ENCODE data around the gene DOCK11.
"Not testable (repeated sequence)": the region's sequence is repeated elsewhere in the genome, so short reads cannot be mapped to it uniquely, and the experiment has no call there.

The DOCK11 gene

GRCh38 chrX:118688935-118689334, 193.3 kb downstream of the DOCK11 start:
- Histone ChIP-seq H3K4me3 (ENCODE audit: low read depth, low read length) (no peak overlapping the region), H3K27ac (ENCODE audit: low read depth, low read length) (no peak overlapping the region), H3K79me2 (ENCODE audit: control insufficient read depth, insufficient read depth, low read length, unreplicated experiment) (no peaks in the 10 kb centered on the region), H3K36me3 (ENCODE audit: insufficient read depth, low read length) (no peaks in the 10 kb centered on the region), H3K4me1 (ENCODE audit: control insufficient read depth, insufficient read depth, low read length, unreplicated experiment) (no peaks in the 10 kb centered on the region), H3K27me3 (ENCODE audit: insufficient read depth, low read length) (no peaks in the 10 kb centered on the region), H2AFZ (ENCODE audit: low read length, unreplicated experiment) (no peak overlapping the region)

- Histone ChIP-seq H3K79me2 (ENCODE audit: control insufficient read depth, insufficient read depth, low read length, unreplicated experiment) (no peaks in the 10 kb centered on the region), H3K27ac (ENCODE audit: low read depth, low read length) (no peak overlapping the region), H2AFZ (ENCODE audit: low read length, unreplicated experiment) (no peak overlapping the region), H3K27me3 (ENCODE audit: insufficient read depth, low read length) (no peaks in the 10 kb centered on the region), H3K36me3 (ENCODE audit: insufficient read depth, low read length) (no peaks in the 10 kb centered on the region), H3K4me3 (ENCODE audit: low read depth, low read length) (no peak overlapping the region), H3K4me1 (ENCODE audit: control insufficient read depth, insufficient read depth, low read length, unreplicated experiment) (peaks cover 4% of the 10 kb centered on the region)
These were observed 198.2 kb downstream of the DOCK11 start for GRCh38 chrX:118693843-118694242.

- Histone ChIP-seq H3K4me3 (ENCODE audit: low read depth, low read length) (no peak overlapping the region), H3K36me3 (ENCODE audit: insufficient read depth, low read length) (no peaks in the 10 kb centered on the region), H3K27me3 (ENCODE audit: insufficient read depth, low read length) (no peaks in the 10 kb centered on the region), H2AFZ (ENCODE audit: low read length, unreplicated experiment) (no peak overlapping the region), H3K79me2 (ENCODE audit: control insufficient read depth, insufficient read depth, low read length, unreplicated experiment) (no peaks in the 10 kb centered on the region), H3K4me1 (ENCODE audit: control insufficient read depth, insufficient read depth, low read length, unreplicated experiment) (peaks cover 4% of the 10 kb centered on the region), H3K27ac (ENCODE audit: low read depth, low read length) (no peak overlapping the region)
These were observed 199.0 kb downstream of the DOCK11 start for GRCh38 chrX:118694638-118695037.

DNA sequence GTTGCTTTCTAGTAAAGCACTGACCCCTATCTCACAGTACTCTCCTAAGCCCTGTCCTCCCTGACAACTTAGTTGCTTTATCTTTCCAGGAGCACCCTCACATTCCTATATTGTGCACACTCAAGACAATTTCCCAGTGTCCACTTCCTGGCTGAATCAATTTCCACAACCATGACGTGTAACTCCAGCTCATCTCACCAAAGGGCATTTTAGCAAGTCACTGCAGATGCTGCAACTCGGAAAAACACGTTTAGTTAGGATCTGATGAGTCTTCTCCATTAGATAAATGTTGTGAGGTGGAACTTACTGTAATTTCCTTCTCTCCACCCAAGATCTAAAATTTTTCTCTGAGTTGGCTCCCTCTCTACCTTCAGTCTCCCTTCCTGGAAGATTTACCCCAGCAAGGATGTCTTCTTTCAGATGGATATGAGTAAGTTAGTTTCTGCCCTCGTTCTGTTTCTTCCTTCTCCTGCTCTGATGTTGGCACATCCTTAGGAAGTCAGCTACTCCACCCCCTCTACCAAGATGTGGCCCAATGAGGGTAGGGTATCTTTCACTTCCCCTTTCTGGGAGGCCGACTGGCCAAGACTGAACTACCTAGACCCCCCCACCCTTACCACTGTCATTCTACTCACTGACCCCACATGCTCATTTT, 203.0 kb downstream of the DOCK11 start:
- Histone ChIP-seq H3K27me3 (ENCODE audit: insufficient read depth, low read length) (no peaks in the 10 kb centered on the region), H3K79me2 (ENCODE audit: control insufficient read depth, insufficient read depth, low read length, unreplicated experiment) (no peaks in the 10 kb centered on the region), H3K4me1 (ENCODE audit: control insufficient read depth, insufficient read depth, low read length, unreplicated experiment) (peaks cover 4% of the 10 kb centered on the region), H3K27ac (ENCODE audit: low read depth, low read length) (no peak overlapping the region), H3K4me3 (ENCODE audit: low read depth, low read length) (no peak overlapping the region), H3K36me3 (ENCODE audit: insufficient read depth, low read length) (no peaks in the 10 kb centered on the region), H2AFZ (ENCODE audit: low read length, unreplicated experiment) (no peak overlapping the region)

DNA sequence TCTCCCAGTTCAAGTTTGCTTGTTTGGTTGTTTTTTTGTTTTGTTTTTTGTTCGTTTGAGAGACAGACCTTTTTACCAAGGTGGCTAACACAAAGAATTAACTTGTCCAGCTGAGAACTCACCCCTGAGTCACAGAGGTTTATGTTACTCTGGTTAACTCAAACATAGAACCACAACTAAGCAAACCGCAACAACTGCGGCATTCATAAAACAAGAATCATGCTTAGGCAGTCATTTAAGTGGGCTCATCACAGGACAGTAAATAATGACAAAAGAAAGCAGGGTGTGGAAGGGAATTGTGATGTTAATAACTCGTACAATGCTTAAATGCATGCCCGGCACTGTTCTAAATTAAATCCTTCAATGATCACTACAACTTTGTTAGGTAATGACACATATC, 207.1 kb downstream of the DOCK11 start:
- no peak overlapping the region for H3K4me3 ChIP-seq (ENCODE audit: low read depth, low read length)
- H3K27ac ChIP-seq (ENCODE audit: low read depth, low read length), result no peak overlapping the region
- H3K4me1 ChIP-seq (ENCODE audit: control insufficient read depth, insufficient read depth, low read length, unreplicated experiment), result no peaks in the 10 kb centered on the region
- H3K36me3 ChIP-seq (ENCODE audit: insufficient read depth, low read length), result no peaks in the 10 kb centered on the region
- H3K79me2 ChIP-seq (ENCODE audit: control insufficient read depth, insufficient read depth, low read length, unreplicated experiment), result no peaks in the 10 kb centered on the region
- no peaks in the 10 kb centered on the region for H3K27me3 ChIP-seq (ENCODE audit: insufficient read depth, low read length)
- no peak overlapping the region for H2AFZ ChIP-seq (ENCODE audit: low read length, unreplicated experiment)

DNA sequence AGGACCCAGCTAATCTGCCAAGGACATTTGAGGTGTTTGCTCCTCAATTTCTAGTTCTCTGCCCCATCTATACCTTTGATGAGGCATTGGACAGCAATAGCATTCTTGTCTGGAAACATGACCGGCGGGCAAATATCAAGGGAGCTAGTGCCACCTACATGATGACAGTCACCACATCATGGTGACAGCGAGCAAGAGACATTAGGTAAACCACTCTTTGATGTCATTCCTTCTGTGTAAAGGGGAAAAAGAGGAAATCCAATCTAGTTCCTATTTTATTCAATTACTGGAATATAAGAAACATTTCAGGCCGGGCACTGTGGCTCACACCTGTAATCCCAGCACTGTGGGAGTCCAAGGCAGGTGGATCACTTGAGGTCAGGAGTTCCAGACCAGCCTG, 211.1 kb downstream of the DOCK11 start:
- no peaks in the 10 kb centered on the region for H3K36me3 ChIP-seq (ENCODE audit: insufficient read depth, low read length)
- H3K4me1 ChIP-seq (ENCODE audit: control insufficient read depth, insufficient read depth, low read length, unreplicated experiment), result no peaks in the 10 kb centered on the region
- no peaks in the 10 kb centered on the region for H3K27me3 ChIP-seq (ENCODE audit: insufficient read depth, low read length)
- no peak overlapping the region for H3K27ac ChIP-seq (ENCODE audit: low read depth, low read length)
- no peak overlapping the region for H2AFZ ChIP-seq (ENCODE audit: low read length, unreplicated experiment)
- H3K79me2 ChIP-seq (ENCODE audit: control insufficient read depth, insufficient read depth, low read length, unreplicated experiment), result no peaks in the 10 kb centered on the region
- H3K4me3 ChIP-seq (ENCODE audit: low read depth, low read length), result no peak overlapping the region

GRCh38 chrX:118714521-118714920, 218.9 kb downstream of the DOCK11 start:
- Histone ChIP-seq H2AFZ (ENCODE audit: low read length, unreplicated experiment) (no peak overlapping the region), H3K79me2 (ENCODE audit: control insufficient read depth, insufficient read depth, low read length, unreplicated experiment) (no peaks in the 10 kb centered on the region), H3K4me1 (ENCODE audit: control insufficient read depth, insufficient read depth, low read length, unreplicated experiment) (no peaks in the 10 kb centered on the region), H3K4me3 (ENCODE audit: low read depth, low read length) (no peak overlapping the region), H3K27ac (ENCODE audit: low read depth, low read length) (no peak overlapping the region), H3K36me3 (ENCODE audit: insufficient read depth, low read length) (no peaks in the 10 kb centered on the region), H3K27me3 (ENCODE audit: insufficient read depth, low read length) (no peaks in the 10 kb centered on the region)

DNA sequence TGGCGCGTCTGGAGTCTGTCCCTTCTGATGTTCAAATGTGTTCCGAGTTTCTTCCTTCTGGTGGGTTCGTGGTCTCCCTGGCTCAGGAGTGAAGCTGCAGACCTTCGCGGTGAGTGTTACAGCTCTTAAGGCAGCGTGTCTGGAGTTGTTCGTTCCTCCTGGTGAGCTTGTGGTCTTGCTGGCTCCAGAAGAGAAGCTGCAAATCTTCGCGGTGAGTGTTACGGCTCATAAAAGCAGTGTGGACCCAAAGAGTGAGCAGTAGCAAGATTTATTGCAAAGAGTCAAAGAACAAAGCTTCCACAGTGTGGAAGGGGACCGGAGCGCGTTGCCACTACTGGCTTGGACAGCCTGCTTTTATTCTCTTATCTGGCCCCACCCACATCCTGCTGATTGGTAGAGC, 220.3 kb downstream of the DOCK11 start:
- not testable (repeated sequence) for H3K36me3 ChIP-seq (ENCODE audit: insufficient read depth, low read length); H3K4me1 ChIP-seq (ENCODE audit: control insufficient read depth, insufficient read depth, low read length, unreplicated experiment); H3K27ac ChIP-seq (ENCODE audit: low read depth, low read length); H2AFZ ChIP-seq (ENCODE audit: low read length, unreplicated experiment); H3K79me2 ChIP-seq (ENCODE audit: control insufficient read depth, insufficient read depth, low read length, unreplicated experiment); H3K27me3 ChIP-seq (ENCODE audit: insufficient read depth, low read length); H3K4me3 ChIP-seq (ENCODE audit: low read depth, low read length)

- H2AFZ ChIP-seq (ENCODE audit: low read length, unreplicated experiment); H3K27me3 ChIP-seq (ENCODE audit: insufficient read depth, low read length); H3K4me1 ChIP-seq (ENCODE audit: control insufficient read depth, insufficient read depth, low read length, unreplicated experiment); H3K27ac ChIP-seq (ENCODE audit: low read depth, low read length); H3K4me3 ChIP-seq (ENCODE audit: low read depth, low read length); H3K79me2 ChIP-seq (ENCODE audit: control insufficient read depth, insufficient read depth, low read length, unreplicated experiment); H3K36me3 ChIP-seq (ENCODE audit: insufficient read depth, low read length): not testable (repeated sequence)
These were observed 221.2 kb downstream of the DOCK11 start for GRCh38 chrX:118716833-118717232.

GRCh38 chrX:118717678-118718391, 222.2 kb downstream of the DOCK11 start:
- no peak overlapping the region for H2AFZ ChIP-seq (ENCODE audit: low read length, unreplicated experiment)
- H3K4me3 ChIP-seq (ENCODE audit: low read depth, low read length), result no peak overlapping the region
- no peaks in the 10 kb centered on the region for H3K4me1 ChIP-seq (ENCODE audit: control insufficient read depth, insufficient read depth, low read length, unreplicated experiment)
- no peak overlapping the region for H3K27ac ChIP-seq (ENCODE audit: low read depth, low read length)
- H3K36me3 ChIP-seq (ENCODE audit: insufficient read depth, low read length), result no peaks in the 10 kb centered on the region
- no peaks in the 10 kb centered on the region for H3K27me3 ChIP-seq (ENCODE audit: insufficient read depth, low read length)
- no peaks in the 10 kb centered on the region for H3K79me2 ChIP-seq (ENCODE audit: control insufficient read depth, insufficient read depth, low read length, unreplicated experiment)

DNA sequence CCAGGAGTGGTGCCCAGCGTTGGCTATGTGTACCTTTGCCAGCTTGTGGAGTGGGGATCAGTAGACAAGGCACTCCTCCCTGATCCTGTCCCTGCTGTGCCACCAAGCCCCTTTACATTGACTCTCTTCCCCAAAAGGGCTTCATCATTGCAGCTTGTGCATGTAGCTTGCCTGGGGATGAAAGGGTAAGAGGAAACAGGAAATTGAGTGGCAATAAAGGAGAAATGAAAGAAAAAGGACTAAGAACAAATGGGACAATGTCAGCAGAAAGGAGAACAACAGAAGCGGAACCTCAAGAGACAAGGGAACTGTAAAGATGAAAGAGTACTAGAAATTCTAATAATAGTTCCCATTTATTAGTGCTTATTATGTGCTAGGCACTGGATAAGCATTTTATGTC, 223.1 kb downstream of the DOCK11 start:
- Histone ChIP-seq H3K36me3 (ENCODE audit: insufficient read depth, low read length) (no peaks in the 10 kb centered on the region), H2AFZ (ENCODE audit: low read length, unreplicated experiment) (no peak overlapping the region), H3K27ac (ENCODE audit: low read depth, low read length) (no peak overlapping the region), H3K79me2 (ENCODE audit: control insufficient read depth, insufficient read depth, low read length, unreplicated experiment) (no peaks in the 10 kb centered on the region), H3K4me3 (ENCODE audit: low read depth, low read length) (no peak overlapping the region), H3K27me3 (ENCODE audit: insufficient read depth, low read length) (no peaks in the 10 kb centered on the region), H3K4me1 (ENCODE audit: control insufficient read depth, insufficient read depth, low read length, unreplicated experiment) (no peaks in the 10 kb centered on the region)
